SK-N-SH (cell line): Measurements from ENCODE around the gene ZNF784. TPM values are rescaled to one million over a fixed set of nuclear protein-coding genes. Genes with fewer than 3 reads are reported as not detected.
A peak's percentile ranks its signal among the peaks of the same experiment; 100 is the strongest.

Experiments
- CTCF ChIA-PET: fragments of 300-600, 350-600 bp; formaldehyde crosslinking; extraction: SDS; loops from one replicate; lab custom pipeline; 2021; lab: Yijun Ruan, JAX
- POLR2A ChIA-PET: fragments of 350-600 bp; sonication (Branson Sonifier 250); formaldehyde crosslinking; extraction: SDS; loops from one replicate; lab custom pipeline; 2020; ENCODE audit warnings: antibody characterized with exemption, inconsistent platforms; lab: Yijun Ruan, JAX
- DNase-seq: peaks from one replicate; pipeline ENCODE4 v3.0.0; 2012
- H2AFZ ChIP-seq: fragments of 200-600 bp; sonication (generic); 2 replicates; pipeline ENCODE4 v1.8.1; 2016; ENCODE audit warnings: antibody characterized with exemption, mild to moderate bottlenecking, low read depth
- H3F3A ChIP-seq: fragments of 200-600 bp; sonication (generic); replicated peaks from 2 replicates; pipeline ENCODE3; 2016; ENCODE audit warnings: antibody characterized with exemption, mild to moderate bottlenecking; ENCODE audit not compliant: insufficient read depth
- H3K27ac ChIP-seq, 2 experiments: fragments of 200-500 bp in 1 of 2; fragments of 200-600 bp in 1 of 2; sonication (Bioruptor generic) in 1 of 2; sonication (generic), shearing (Covaris generic) in 1 of 2; 2 replicates each; pipeline versions ENCODE4 v1.5.1 to v1.6.1; 2014 to 2016; ENCODE audit warnings: low read depth in 2 of 2, inconsistent platforms in 1 of 2, low read length in 1 of 2, mild to moderate bottlenecking in 1 of 2, mixed read lengths in 1 of 2
- H3K27me3 ChIP-seq: fragments of 200-600 bp; sonication (generic), shearing (Covaris generic); 2 replicates; pipeline ENCODE4 v1.6.1; 2016; ENCODE audit warnings: mixed run types; ENCODE audit not compliant: insufficient read depth
- H3K36me3 ChIP-seq, 2 experiments: fragments of 200-500 bp in 1 of 2; fragments of 200-600 bp in 1 of 2; sonication (Bioruptor generic) in 1 of 2; sonication (generic) in 1 of 2; replicated peaks in 1 of 2; 2 replicates each; pipeline versions ENCODE3 to v1.5.1; 2014 to 2016; ENCODE audit warnings: low read length in 1 of 2, mild to moderate bottlenecking in 1 of 2; ENCODE audit not compliant: insufficient read depth in 2 of 2, control insufficient read depth in 1 of 2
- H3K4me1 ChIP-seq, 2 experiments: fragments of 200-500 bp in 1 of 2; fragments of 200-600 bp in 1 of 2; sonication (Bioruptor generic) in 1 of 2; sonication (generic), shearing (Covaris generic) in 1 of 2; 2 replicates each; pipeline versions ENCODE4 v1.5.1 to v1.6.1; 2014 to 2016; ENCODE audit warnings: low read depth in 1 of 2, low read length in 1 of 2, mixed run types in 1 of 2; ENCODE audit not compliant: insufficient read depth in 2 of 2, control insufficient read depth in 1 of 2
- H3K4me2 ChIP-seq: fragments of 200-600 bp; sonication (generic), shearing (Covaris generic); 2 replicates; pipeline ENCODE4 v1.6.1; 2017; ENCODE audit warnings: mixed run types
- H3K4me3 ChIP-seq, 2 experiments: fragments of 200-500 bp in 1 of 2; fragments of 200-600 bp in 1 of 2; sonication (Bioruptor generic) in 1 of 2; sonication (generic), shearing (Covaris generic) in 1 of 2; 2 replicates each; pipeline versions ENCODE4 v1.5.1 to v1.8.1; 2014 to 2016; ENCODE audit warnings: low read depth in 2 of 2, inconsistent platforms in 1 of 2, low read length in 1 of 2, mild to moderate bottlenecking in 1 of 2, mixed read lengths in 1 of 2, moderate library complexity in 1 of 2
- H3K79me2 ChIP-seq: fragments of 200-600 bp; sonication (generic); 2 replicates; pipeline ENCODE4 v1.8.1; 2017; ENCODE audit warnings: mild to moderate bottlenecking; ENCODE audit not compliant: insufficient read depth
- H3K9ac ChIP-seq: fragments of 200-600 bp; sonication (generic); 2 replicates; pipeline ENCODE4 v1.6.1; 2017; ENCODE audit warnings: mixed run types
- H3K9me2 ChIP-seq: fragments of 200-600 bp; sonication (generic); 2 replicates; pipeline ENCODE4 v1.6.1; 2017; ENCODE audit warnings: mixed run types
- H3K9me3 ChIP-seq: fragments of 200-600 bp; sonication (generic); 2 replicates; pipeline ENCODE4 v1.6.1; 2017; ENCODE audit warnings: mixed run types, mild to moderate bottlenecking, moderate library complexity
- H4K20me1 ChIP-seq: fragments of 200-600 bp; sonication (generic); 2 replicates; pipeline ENCODE4 v1.6.1; 2017; ENCODE audit warnings: mild to moderate bottlenecking, mixed run types; ENCODE audit not compliant: insufficient read depth
- CHD2 ChIP-seq: fragments of 150-350 bp; IDR thresholded peaks from 2 replicates; pipeline ENCODE4 v1.6.1; 2018; ENCODE audit warnings: low read length; ENCODE audit not compliant: partially characterized antibody
- ELF1 ChIP-seq: IDR thresholded peaks from 2 replicates; pipeline ENCODE4 v1.4.0; 2012
- EP300 ChIP-seq, 2 experiments: IDR thresholded peaks; 2 replicates each; pipeline versions ENCODE4 v1.4.0 to v1.6.1; 2012; ENCODE audit warnings: borderline replicate concordance in 1 of 2, low read depth in 1 of 2, low read length in 1 of 2
- FOXJ3 ChIP-seq: sonication (generic); formaldehyde crosslinking; IDR thresholded peaks from 2 replicates; pipeline ENCODE4 v1.5.1; 2020; ENCODE audit warnings: mild to moderate bottlenecking, missing genetic modification reagents
- JUND ChIP-seq: IDR thresholded peaks from 2 replicates; pipeline ENCODE4 v1.4.0; 2012
- MEF2A ChIP-seq: IDR thresholded peaks from 2 replicates; pipeline ENCODE4 v1.4.0; 2012; ENCODE audit warnings: low read depth, borderline replicate concordance
- MXI1 ChIP-seq: IDR thresholded peaks from 2 replicates; pipeline ENCODE4 v1.6.1; 2012; ENCODE audit warnings: mild to moderate bottlenecking, low read depth, low read length, improper control_type of control experiment
- NFIC ChIP-seq: IDR thresholded peaks from 2 replicates; pipeline ENCODE4 v1.4.0; 2012; ENCODE audit warnings: borderline replicate concordance
- POLR2AphosphoS5 ChIP-seq: IDR thresholded peaks from 2 replicates; pipeline ENCODE4 v1.6.1; 2012; ENCODE audit warnings: low read depth, low read length
- RAD21 ChIP-seq: IDR thresholded peaks from 2 replicates; pipeline ENCODE4 v1.6.1; 2012; ENCODE audit warnings: mild to moderate bottlenecking, low read length
- RCOR1 ChIP-seq: fragments of 150-350 bp; IDR thresholded peaks from 2 replicates; pipeline ENCODE4 v1.6.1; 2017; ENCODE audit warnings: antibody characterized with exemption, low read length
- RFX5 ChIP-seq: IDR thresholded peaks from 2 replicates; pipeline ENCODE4 v1.6.1; 2012; ENCODE audit warnings: mild to moderate bottlenecking, improper control_type of control experiment, low read length
- RXRA ChIP-seq: IDR thresholded peaks from 2 replicates; pipeline ENCODE4 v1.4.0; 2012; ENCODE audit warnings: low read depth, mild to moderate bottlenecking, borderline replicate concordance
- SIN3A ChIP-seq: IDR thresholded peaks from 2 replicates; pipeline ENCODE4 v1.6.1; 2012; ENCODE audit warnings: low read depth, mild to moderate bottlenecking, low read length, moderate library complexity, borderline replicate concordance
- SMC3 ChIP-seq: IDR thresholded peaks from 2 replicates; pipeline ENCODE4 v1.6.1; 2012; ENCODE audit warnings: low read depth, low read length, improper control_type of control experiment
- TAF1 ChIP-seq: IDR thresholded peaks from 2 replicates; pipeline ENCODE4 v1.6.1; 2012; ENCODE audit warnings: low read depth, mild to moderate bottlenecking, low read length, moderate library complexity, borderline replicate concordance
- YY1 ChIP-seq: IDR thresholded peaks from 2 replicates; pipeline ENCODE4 v1.4.0; 2012; ENCODE audit warnings: low read depth, mild to moderate bottlenecking
- WGBS: methylation state at CpG from one replicate; pipeline ENCODE4 v1.1.6; 2017; ENCODE audit warnings: low lambda C conversion rate; 5-methylcytosine and 5-hydroxymethylcytosine counted together
- polyA plus RNA-seq, 3 experiments: library from polyadenylated mRNA; depleted of rRNA; stranded (reverse); fragments of >200 nt; gene quantifications; 2 replicates each; pipeline ENCODE4 v1.2.3, GENCODE V29; 2012
- TF ChIP-seq, protein P1 (sequence below): IDR thresholded peaks from 2 replicates; pipeline ENCODE4; 2012
- TF ChIP-seq, protein P2 (sequence below): IDR thresholded peaks from 2 replicates; pipeline ENCODE4 v1.4.0; 2012; ENCODE audit warnings: low read depth, borderline replicate concordance
- TF ChIP-seq, protein P3 (sequence below): IDR thresholded peaks from 2 replicates; pipeline ENCODE4 v1.6.1; 2012; ENCODE audit warnings: mild to moderate bottlenecking, low read depth, low read length, moderate library complexity
- TF ChIP-seq, protein P4 (sequence below): IDR thresholded peaks from 2 replicates; pipeline ENCODE4 v1.4.0; 2012; ENCODE audit warnings: low read depth
- TF ChIP-seq, protein P5 (sequence below): IDR thresholded peaks from 2 replicates; pipeline ENCODE4 v1.4.0; 2012; ENCODE audit warnings: low read depth, borderline replicate concordance

The ZNF784 gene
- polyA plus RNA-seq, 1 of the 3 experiments (the other 2 are of a cell fraction) = 5.5 TPM

DNA sequence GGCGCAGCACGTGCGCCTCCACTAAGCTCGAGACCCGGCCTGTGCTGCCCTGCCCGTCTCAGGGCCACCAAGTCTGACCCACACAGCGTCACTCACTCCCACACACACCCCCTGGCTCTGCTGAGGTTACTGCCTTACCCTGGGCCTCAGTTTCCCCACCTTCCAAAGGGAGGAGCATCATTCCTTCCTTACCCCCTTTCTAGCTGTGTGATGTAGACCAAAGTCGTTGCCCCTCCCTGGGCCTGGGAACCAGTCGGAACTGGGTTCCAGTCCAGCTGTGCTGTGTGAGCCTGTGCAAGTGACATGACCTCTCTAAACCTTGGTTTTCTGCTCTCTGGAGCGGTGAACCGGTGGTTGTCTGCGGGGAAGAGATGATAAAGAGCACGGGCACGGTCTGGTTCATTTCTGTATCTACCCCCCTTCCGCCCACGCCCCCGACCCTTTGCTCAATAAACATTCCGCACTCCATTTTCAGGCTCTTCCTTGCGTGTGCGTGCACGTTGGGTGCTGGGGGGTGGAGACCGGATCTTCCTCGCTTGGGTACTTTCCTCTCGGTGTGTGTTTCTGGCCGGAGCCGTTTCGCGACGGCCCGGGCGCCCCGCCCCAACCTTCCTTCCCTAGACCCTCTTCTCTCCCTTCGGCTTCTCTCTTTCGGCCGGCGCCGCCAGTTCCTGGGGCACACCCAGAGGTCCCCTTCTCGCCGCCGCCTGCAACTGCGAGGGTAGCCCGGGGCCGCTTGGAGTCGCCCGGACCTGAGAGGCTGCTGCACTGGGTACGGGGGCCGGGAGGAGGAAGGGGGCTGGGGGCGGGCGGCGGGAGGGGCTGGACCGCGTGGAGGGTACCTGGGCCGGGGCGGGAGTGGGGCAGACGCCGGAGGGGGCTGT lies 18.9 kb upstream of the ZNF784 start, which contains the start of gene ZNF581:
Gene ZNF581 (plus strand): TSS at position 647 of the 884 bp plus-strand sequence. CDS start 923 bp downstream, outside the sequence.
- H3K27ac ChIP-seq = peak within 1 kb of the TSS; percentile 85 to 88
- TF ChIP-seq, protein P1, sequence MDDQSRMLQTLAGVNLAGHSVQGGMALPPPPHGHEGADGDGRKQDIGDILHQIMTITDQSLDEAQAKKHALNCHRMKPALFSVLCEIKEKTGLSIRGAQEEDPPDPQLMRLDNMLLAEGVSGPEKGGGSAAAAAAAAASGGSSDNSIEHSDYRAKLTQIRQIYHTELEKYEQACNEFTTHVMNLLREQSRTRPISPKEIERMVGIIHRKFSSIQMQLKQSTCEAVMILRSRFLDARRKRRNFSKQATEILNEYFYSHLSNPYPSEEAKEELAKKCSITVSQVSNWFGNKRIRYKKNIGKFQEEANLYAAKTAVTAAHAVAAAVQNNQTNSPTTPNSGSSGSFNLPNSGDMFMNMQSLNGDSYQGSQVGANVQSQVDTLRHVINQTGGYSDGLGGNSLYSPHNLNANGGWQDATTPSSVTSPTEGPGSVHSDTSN = peak; percentile 57
- peak in 1 of 2 experiments; percentile 34; a peak in 1 of 4 replicates for TF ChIP-seq EP300 (IDR thresholded peaks at IDR 0.05; ENCODE audit: borderline replicate concordance in 1 of 2, low read depth in 1 of 2, low read length in 1 of 2)
- TF ChIP-seq, protein P2, sequence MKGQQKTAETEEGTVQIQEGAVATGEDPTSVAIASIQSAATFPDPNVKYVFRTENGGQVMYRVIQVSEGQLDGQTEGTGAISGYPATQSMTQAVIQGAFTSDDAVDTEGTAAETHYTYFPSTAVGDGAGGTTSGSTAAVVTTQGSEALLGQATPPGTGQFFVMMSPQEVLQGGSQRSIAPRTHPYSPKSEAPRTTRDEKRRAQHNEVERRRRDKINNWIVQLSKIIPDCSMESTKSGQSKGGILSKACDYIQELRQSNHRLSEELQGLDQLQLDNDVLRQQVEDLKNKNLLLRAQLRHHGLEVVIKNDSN = peak; percentile 42; the same call in 1 of the 2 replicates
- TF ChIP-seq RAD21 = no peak
- no peak; the same call in 1 of the 2 replicates for TF ChIP-seq RXRA
- no peak for TF ChIP-seq FOXJ3 (CRISPR knock-in tag)
- no peak for TF ChIP-seq MEF2A
- TF ChIP-seq, protein P3, sequence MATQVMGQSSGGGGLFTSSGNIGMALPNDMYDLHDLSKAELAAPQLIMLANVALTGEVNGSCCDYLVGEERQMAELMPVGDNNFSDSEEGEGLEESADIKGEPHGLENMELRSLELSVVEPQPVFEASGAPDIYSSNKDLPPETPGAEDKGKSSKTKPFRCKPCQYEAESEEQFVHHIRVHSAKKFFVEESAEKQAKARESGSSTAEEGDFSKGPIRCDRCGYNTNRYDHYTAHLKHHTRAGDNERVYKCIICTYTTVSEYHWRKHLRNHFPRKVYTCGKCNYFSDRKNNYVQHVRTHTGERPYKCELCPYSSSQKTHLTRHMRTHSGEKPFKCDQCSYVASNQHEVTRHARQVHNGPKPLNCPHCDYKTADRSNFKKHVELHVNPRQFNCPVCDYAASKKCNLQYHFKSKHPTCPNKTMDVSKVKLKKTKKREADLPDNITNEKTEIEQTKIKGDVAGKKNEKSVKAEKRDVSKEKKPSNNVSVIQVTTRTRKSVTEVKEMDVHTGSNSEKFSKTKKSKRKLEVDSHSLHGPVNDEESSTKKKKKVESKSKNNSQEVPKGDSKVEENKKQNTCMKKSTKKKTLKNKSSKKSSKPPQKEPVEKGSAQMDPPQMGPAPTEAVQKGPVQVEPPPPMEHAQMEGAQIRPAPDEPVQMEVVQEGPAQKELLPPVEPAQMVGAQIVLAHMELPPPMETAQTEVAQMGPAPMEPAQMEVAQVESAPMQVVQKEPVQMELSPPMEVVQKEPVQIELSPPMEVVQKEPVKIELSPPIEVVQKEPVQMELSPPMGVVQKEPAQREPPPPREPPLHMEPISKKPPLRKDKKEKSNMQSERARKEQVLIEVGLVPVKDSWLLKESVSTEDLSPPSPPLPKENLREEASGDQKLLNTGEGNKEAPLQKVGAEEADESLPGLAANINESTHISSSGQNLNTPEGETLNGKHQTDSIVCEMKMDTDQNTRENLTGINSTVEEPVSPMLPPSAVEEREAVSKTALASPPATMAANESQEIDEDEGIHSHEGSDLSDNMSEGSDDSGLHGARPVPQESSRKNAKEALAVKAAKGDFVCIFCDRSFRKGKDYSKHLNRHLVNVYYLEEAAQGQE = 0 out of 2 replicates have a peak, but pooled peaks have one; percentile 38
- peak; percentile 78 for TF ChIP-seq MXI1
- TF ChIP-seq, protein P4, sequence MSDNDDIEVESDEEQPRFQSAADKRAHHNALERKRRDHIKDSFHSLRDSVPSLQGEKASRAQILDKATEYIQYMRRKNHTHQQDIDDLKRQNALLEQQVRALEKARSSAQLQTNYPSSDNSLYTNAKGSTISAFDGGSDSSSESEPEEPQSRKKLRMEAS = peak; percentile 86
- peak; percentile 74; the same call in 1 of the 2 replicates for TF ChIP-seq SIN3A
- peak; percentile 79 for TF ChIP-seq CHD2
- TF ChIP-seq YY1 = peak; percentile 67; the same call in 1 of the 2 replicates
- no peak for TF ChIP-seq RFX5
- peak; percentile 40; the same call in 1 of the 2 replicates for TF ChIP-seq JUND
- peak; percentile 62 for TF ChIP-seq ELF1
- TF ChIP-seq TAF1 = peak; percentile 79
- TF ChIP-seq RCOR1 = no peak
- TF ChIP-seq, protein P5, sequence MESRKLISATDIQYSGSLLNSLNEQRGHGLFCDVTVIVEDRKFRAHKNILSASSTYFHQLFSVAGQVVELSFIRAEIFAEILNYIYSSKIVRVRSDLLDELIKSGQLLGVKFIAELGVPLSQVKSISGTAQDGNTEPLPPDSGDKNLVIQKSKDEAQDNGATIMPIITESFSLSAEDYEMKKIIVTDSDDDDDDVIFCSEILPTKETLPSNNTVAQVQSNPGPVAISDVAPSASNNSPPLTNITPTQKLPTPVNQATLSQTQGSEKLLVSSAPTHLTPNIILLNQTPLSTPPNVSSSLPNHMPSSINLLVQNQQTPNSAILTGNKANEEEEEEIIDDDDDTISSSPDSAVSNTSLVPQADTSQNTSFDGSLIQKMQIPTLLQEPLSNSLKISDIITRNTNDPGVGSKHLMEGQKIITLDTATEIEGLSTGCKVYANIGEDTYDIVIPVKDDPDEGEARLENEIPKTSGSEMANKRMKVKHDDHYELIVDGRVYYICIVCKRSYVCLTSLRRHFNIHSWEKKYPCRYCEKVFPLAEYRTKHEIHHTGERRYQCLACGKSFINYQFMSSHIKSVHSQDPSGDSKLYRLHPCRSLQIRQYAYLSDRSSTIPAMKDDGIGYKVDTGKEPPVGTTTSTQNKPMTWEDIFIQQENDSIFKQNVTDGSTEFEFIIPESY = 0 out of 2 replicates have a peak, but pooled peaks have one; percentile 38
- 0 out of 2 replicates have a peak, but pooled peaks have one; percentile 46 for TF ChIP-seq POLR2AphosphoS5
- no peak for TF ChIP-seq SMC3
- TF ChIP-seq NFIC = no peak

More for the DNA sequence above, 18.9 kb upstream of the ZNF784 start, which contains the start of gene ZNF581:
- peaks cover 82% of the 10 kb centered on the region for H3K79me2 ChIP-seq
- POLR2A ChIA-PET = interaction anchor here (1.2 kb wide), 1 partner anchor 11 kb away, joined by 4 read pairs; the partner anchor contains the start of gene U2AF2
- peak within 1 kb of the TSS; percentile 95 for H3K4me2 ChIP-seq
- H3K4me1 ChIP-seq = peaks cover 21 to 43% of the 10 kb centered on the region in 2 experiments; a peak in 2 of 4 replicates
- 7% methylated on average over 47 of the region's 56 CpGs for WGBS
- peaks cover 42% of the 10 kb centered on the region for H3F3A ChIP-seq
- H4K20me1 ChIP-seq = no peaks in the 10 kb centered on the region
- H2AFZ ChIP-seq = no peak within 1 kb of the TSS
- H3K36me3 ChIP-seq = peaks cover 4 to 13% of the 10 kb centered on the region in 2 experiments
- no peaks in the 10 kb centered on the region for H3K9me2 ChIP-seq
- CTCF ChIA-PET = interaction anchor here (1.2 to 3.9 kb wide), 4 partner anchors 11 to 37 kb away, joined by 3 to 22 read pairs (median 7); partner anchors contain the start of gene U2AF2
- no peaks in the 10 kb centered on the region for H3K9me3 ChIP-seq
- peak within 1 kb of the TSS; percentile 53 to 81 for H3K4me3 ChIP-seq
- H3K9ac ChIP-seq = peak within 1 kb of the TSS; percentile 86
- no peaks in the 10 kb centered on the region for H3K27me3 ChIP-seq
- DNase-seq = peak; percentile 90
